NOMO-1 treated with DMSO at 0.1 percent for 48 hours (cell line): ENCODE measurements around the gene SOAT1.
"Not testable (repeated sequence)": the region's sequence is repeated elsewhere in the genome, so short reads cannot be mapped to it uniquely, and the experiment has no call there.

ENCODE experiments used
- DNase-seq: peaks from one replicate; lab custom pipeline; 2025; ENCODE audit not compliant: unreplicated experiment; lab: John Stamatoyannopoulos, UW

The SOAT1 gene

DNA sequence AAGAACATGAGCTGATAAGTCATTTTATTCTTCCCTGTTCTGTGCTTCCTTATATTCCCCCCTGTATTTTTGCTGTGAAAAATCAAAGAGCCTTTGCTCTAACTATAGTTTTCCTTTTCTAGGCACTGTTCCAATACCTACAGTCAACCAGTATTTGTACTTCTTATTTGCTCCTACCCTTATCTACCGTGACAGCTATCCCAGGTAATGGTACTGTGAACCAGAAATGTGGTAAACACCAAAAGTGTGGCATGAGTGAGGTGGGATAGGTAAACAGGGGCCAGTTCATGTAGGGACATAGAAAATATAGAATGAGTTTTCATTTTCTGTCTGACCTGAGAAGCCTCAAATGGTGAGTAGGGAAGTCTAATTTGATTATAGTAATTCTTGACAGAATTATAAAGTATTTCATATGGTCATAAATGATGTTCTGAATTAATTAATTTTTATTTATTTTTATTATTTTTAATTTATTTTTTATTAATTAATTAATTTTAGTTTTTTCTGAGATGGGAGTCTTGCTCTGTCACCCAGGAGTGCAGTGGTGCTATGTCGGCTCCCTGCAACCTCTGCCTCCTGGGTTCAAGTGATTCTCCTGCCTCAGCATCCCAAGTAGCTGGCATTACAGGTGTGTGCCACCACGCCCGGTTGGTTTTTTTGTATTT is 49.3 kb downstream of the SOAT1 start:
- no peak for DNase-seq

DNA sequence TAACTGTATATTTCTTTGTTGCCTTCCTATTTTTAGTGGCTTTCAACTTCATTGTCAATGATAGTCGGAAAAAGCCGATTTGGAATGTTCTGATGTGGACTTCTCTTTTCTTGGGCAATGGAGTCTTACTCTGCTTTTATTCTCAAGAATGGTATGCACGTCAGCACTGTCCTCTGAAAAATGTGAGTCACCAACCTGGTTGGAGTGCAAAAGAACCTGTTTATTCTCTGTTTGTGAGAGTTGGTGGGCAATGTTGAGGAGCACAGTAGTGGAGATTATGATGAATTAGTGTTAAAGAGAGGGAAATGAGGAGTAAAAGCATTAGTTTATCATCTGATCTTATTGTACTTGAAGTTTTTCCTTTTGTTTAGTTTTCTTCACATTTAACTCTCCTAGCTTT is 57.7 kb downstream of the SOAT1 start:
- DNase-seq, result no peak

- DNase-seq, result no peak
Measured at GRCh38 chr1:179352236-179352635, 58.6 kb downstream of the SOAT1 start.

GRCh38 chr1:179353546-179353945 is 59.9 kb downstream of the SOAT1 start:
- no peak for DNase-seq

DNA sequence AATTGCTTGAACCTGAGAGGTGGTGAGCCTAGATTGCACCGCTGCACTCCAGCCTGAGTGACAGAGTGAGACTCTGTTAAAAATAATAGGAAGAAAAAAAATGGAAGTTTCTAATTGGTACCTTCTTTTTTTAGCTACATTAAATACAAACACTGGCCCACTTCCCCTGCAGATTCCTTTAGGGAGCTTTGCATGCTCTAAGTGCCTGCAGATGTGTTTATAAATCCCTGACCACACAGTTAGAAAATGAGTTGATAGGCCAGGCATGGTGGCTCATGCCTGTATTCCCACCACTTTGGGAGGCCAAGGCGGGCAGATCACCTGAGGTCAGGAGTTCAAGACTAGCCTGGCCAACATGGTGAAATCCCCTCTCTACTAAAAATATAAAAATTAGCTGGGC is 68.0 kb downstream of the SOAT1 start:
- DNase-seq, result not testable (repeated sequence)

DNA sequence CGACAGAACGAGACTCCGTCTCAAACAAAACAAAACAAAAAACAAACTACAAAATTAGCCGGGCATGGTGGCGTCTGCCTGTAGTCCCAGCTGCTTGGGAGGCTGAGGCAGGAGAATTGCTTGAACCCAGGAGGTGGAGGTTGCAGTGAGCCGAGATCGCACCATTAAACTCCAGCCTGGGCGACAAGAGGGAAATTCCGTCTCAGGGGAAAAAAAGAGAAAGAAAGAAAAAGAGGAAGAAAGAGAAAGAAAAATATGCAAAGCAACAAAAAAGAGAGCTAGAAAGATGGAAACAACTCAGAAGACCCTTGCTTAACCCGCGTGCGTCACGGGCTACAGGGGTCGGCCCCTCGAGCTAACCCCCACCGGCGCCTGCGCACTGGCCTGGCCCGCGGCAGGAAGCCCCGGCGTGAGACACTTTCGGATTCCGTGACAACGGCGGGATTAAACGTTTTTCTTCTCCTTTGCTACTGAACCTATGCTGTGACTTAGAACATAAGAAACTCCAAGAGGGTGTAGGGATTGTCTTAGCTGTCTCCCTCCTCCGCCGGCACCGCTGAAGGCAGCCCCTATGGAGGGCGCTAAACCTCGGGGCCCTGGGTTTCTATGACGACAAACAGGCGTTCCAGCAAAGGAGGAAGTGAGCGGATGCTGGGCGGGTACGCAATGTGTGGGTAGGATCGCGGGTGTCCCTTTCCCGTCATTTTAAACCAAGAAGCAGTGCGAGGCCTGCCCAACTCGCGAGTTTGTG is 71.9 kb downstream of the SOAT1 start, which contains the start of gene AXDND1:
AXDND1 (plus strand) TSS at position 630 of the 751 bp plus-strand sequence. CDS start 539 bp downstream, outside the sequence.
- DNase-seq, result peak; percentile 91

DNA sequence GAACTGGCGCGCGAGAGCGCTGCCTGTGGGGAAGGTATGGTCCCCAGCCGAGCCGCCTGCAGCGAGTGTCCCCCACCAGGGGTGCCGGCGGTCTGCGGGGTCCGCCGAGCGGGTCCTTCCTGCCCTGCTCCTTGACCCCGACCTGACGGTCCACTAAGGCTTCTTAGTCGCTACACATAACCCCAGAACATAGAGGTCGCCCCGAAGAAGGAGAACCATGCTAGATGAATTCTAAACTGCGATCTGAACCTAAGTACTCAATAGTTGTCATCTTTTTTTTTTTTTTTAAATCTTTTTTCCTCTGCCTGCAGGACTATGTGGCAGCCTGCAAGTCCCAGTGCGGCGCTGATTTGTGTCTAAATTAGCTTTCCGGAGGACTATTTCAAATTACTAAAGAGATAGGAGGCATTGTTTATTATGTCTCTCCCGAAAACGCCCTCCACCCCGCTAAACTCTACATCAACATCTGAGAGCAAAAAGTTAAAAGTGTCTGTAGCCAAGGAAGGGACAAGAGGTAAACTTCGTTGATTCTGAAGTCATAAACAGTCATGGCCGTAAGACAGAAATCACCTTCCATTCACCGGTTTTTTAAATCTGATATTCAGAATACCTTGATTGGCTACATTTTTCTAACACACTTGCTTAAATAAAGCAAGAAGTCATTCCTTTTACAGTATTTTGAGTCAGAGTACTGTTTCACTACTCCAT is 72.7 kb downstream of the SOAT1 start:
- DNase-seq, result peak; percentile 27

DNA sequence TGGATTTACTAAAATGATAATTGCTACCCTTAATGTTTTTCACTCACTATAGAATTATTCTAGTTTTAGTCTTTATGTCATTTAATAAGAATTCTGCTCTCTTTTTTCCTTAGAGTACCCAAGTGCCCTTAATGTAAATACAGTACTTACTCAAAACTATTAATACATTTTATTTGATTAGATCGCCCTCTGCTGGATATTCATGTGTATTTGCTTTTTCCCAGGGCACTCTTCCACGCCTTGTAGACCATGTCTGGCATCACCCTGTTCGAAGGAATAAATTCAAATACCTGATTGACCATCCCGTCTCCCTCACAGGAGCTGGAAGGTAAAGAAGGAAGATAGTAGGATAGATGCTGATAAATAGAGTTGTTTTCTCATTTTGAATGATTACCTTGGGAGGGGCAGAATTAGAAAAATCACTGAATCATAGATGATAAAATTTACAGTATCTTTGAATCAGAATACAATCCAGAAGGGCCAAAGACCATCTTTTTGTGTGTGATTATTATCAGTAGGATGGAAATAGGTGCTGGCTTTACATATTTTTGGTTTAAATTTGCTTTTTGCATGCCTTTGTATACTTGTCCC is 76.2 kb downstream of the SOAT1 start:
- peak; percentile 74 for DNase-seq

GRCh38 chr1:179372160-179372559 is 78.6 kb downstream of the SOAT1 start:
- no peak for DNase-seq

DNA sequence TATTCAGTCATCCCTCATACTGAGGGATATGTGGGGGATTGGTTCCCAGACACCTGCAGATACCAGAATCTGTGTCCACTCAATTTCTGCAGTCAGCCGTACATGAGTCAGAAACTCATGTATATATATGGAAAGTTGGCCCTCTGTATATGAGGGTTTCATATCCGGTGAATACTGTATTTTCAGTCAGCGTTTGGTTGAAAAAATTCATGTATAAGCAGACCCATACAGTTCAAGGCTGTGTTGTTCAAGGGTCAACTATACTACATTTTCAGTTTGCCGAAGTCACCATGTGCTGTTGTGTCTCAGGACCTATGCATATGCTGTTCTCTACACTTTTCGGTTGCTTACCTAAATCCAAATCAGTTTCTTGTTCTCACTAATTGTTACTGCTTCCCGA is 82.6 kb downstream of the SOAT1 start:
- no peak for DNase-seq

DNA sequence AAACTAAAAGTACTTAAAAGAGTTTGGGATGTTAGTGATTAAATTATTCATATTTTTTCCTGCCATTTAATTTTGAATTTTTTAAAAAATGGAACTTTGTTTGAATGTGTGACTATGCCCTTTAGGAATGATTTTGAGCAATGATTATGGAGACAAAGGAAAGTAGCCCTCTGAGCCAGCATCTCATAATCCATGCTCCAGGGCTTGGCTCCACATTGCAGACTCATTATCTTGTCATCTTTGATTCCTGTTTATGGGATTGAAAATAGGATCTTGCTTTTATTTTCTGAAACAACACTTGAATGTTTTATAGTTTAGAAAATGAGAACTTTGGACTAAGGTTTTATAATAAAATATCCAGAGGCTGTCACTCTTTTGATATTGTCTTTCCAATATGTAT is 86.7 kb downstream of the SOAT1 start:
- no peak for DNase-seq

- no peak for DNase-seq
Measured at GRCh38 chr1:179384027-179384426, 90.4 kb downstream of the SOAT1 start.

GRCh38 chr1:179385510-179385909 is 91.9 kb downstream of the SOAT1 start:
- no peak for DNase-seq

- DNase-seq, result no peak
Measured at GRCh38 chr1:179393721-179394120, 100.1 kb downstream of the SOAT1 start.

DNA sequence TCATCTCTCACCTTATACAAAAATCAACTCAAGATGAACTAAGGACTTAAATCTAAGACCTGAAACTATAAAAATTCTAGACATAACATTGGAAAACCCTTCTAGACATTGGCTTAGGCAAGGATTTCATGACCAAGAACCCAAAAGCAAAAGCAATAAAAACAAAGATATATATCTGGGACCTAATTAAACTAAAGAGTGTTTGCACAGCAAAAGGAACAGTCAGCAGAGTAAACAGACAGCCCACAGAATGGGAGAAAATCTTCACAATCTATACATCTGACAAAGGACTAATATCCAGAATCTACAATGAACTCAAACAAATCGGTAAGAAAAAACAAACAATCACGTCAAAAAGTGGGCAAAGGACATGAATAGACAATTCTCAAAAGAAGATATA is 105.8 kb downstream of the SOAT1 start:
- not testable (repeated sequence) for DNase-seq
